GM10266 (cell line): ENCODE results near the gene DIDO1.

Experiments used
- DNase-seq: peaks from one replicate; pipeline ENCODE4 v3.0.0; 2012; ENCODE audit errors: extremely low spot score
- TF ChIP-seq, protein P1 (sequence below): IDR thresholded peaks from 2 replicates; pipeline ENCODE4 v1.5.1; 2012; ENCODE audit warnings: mild to moderate bottlenecking, low read depth; ENCODE audit not compliant: control insufficient read depth, insufficient read depth; ENCODE audit errors: missing control alignments

Gene DIDO1

DNA sequence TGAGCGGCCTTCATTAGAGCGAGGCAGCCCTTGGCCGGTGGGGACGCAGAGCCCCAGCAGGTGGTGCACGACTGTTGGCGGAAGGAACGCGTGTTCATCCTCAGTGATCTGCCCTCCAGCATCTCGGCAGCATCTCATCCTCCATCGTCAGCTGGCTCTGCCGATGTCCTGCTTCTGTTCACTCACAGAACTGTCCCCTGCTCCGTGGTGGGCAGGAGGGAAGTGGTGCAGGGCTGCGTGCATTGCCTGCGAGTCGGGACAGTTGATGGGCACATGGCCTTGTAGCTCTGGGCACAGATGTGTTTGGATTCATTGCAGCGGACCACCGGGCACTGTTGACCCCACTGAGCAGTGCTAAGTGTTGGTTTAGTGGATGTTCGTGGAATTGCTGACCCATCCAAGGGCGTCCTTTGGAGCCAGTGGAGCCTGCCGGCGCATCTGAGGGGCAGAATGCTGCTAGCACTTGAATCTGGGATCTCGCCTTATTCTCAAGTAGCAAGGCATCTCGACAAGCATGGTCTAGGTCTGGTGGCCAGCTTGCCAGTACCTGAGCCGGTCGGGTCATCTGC, 19.6 kb upstream of the DIDO1 start:
- TF ChIP-seq, protein P1, sequence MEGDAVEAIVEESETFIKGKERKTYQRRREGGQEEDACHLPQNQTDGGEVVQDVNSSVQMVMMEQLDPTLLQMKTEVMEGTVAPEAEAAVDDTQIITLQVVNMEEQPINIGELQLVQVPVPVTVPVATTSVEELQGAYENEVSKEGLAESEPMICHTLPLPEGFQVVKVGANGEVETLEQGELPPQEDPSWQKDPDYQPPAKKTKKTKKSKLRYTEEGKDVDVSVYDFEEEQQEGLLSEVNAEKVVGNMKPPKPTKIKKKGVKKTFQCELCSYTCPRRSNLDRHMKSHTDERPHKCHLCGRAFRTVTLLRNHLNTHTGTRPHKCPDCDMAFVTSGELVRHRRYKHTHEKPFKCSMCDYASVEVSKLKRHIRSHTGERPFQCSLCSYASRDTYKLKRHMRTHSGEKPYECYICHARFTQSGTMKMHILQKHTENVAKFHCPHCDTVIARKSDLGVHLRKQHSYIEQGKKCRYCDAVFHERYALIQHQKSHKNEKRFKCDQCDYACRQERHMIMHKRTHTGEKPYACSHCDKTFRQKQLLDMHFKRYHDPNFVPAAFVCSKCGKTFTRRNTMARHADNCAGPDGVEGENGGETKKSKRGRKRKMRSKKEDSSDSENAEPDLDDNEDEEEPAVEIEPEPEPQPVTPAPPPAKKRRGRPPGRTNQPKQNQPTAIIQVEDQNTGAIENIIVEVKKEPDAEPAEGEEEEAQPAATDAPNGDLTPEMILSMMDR, result no peak
- no peak for DNase-seq

- no peak for DNase-seq
- TF ChIP-seq, protein P1, result no peak
Measured at GRCh38 chr20:62944746-62945145, 18.4 kb upstream of the DIDO1 start.

GRCh38 chr20:62944184-62944583, 17.9 kb upstream of the DIDO1 start:
- TF ChIP-seq, protein P1, result no peak
- no peak for DNase-seq

DNA sequence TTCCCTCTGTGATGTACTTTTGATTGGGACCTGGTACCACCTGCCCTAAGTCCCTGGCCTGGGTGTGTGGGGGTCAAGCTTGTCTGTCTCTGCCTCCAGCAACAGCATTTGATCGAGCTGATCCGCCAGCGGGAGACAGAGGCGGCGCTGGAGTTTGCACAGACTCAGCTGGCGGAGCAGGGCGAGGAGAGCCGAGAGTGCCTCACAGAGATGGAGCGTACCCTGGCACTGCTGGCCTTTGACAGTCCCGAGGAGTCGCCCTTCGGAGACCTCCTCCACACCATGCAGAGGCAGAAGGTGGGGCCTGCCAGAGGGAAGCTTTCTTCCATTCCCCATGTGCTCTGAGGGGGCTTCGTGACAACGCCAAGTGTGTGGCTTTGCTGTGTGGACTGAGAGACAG, 17.1 kb upstream of the DIDO1 start:
- DNase-seq, result no peak
- TF ChIP-seq, protein P1, result no peak

DNA sequence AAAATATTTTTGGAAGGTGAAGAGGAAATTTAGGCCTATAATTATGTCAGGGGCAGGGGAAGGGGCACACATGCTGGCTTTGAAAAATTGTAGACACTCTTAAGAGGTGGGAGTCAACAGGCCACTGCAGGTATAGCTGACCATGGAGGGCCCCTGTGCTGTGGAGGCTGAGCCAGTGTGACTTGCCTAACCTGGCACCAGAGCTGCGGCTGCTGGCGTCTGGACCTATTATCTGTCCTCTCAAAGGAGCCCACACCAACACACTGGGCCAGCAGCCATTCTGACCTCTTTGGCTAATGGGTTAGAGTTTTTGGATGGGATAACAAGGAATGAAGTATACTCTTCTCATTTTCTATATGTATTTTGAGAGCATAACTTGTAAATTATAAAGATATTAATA, 16.2 kb upstream of the DIDO1 start:
- TF ChIP-seq, protein P1, result no peak
- no peak for DNase-seq

DNA sequence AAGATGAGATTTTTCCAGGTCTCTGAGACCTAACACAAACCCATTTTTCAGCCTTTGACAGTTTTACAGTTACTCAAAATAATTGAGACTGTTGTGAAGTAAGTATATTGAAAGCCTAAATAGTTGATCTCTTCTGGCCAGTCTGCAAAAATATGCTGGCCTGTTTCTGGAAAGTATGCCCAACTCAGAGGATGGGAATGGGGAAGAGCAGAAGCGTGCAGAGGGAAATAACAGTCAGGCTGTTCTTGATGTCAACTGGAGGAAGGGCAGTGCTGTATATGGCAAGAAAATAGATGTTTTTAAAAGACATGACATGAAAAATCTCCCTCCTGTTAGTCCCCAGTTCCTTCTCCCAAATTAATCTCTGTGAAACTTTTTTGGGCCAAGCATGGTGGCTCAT, 15.5 kb upstream of the DIDO1 start:
- no peak for DNase-seq
- TF ChIP-seq, protein P1, result no peak

GRCh38 chr20:62940875-62941274, 14.6 kb upstream of the DIDO1 start:
- DNase-seq, result no peak
- TF ChIP-seq, protein P1, result no peak
